Left kidney (tissue), 2 donors: ENCODE measurements around the gene AKNA. TPM values are rescaled to one million over a fixed set of nuclear protein-coding genes. Genes with fewer than 3 reads are reported as not detected.

Experiments
- DNase-seq: peaks from one replicate; pipeline ENCODE4 v3.0.0-alpha.2; 2013
- polyA plus RNA-seq: library from polyadenylated mRNA; unstranded; fragments of 120-200 nt; gene quantifications from one replicate; pipeline ENCODE4 v1.2.1, GENCODE V29; 2013; ENCODE audit not compliant: insufficient read length

AKNA gene
- polyA plus RNA-seq, 1 donor = 11.3 TPM

DNA sequence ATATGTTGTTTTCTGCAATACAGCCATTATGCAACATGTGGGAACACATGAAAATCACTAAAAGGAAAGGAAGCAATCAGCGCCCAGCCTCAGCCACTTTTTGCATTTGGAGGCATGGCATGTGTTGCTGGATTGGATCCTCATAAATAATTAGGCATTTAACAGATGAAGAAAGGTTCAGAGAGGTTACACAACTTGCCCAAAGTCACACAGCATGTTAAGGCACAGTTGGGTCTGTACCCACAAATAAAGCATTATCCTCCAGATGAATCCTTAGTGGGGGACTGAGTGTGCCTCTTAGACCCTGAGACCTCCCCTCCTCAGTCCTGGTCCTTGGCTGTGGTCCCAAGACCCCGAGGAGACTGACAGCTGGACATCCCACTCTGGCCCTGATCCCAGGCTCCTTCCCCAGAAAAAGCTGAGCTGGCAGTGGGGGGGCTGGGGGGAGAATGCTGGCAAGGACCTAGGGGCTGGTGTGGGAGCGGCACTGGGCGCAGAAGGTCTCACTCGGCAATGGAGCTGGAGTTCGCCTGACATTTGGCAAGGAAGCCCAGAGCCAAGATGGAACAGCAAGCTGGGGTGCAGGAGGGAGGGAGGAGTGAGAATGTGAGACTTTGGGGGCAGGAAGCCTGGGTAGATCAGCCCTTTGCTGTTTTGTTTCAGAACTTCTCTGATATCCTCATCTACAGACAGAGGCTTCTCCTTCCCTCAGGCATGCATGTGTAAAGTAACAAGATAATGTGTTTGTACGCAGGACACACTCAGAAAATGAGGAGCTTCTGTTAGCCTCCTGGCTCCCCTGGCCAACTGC lies 6.9 kb upstream of the AKNA start:
- DNase-seq = no peak

DNA sequence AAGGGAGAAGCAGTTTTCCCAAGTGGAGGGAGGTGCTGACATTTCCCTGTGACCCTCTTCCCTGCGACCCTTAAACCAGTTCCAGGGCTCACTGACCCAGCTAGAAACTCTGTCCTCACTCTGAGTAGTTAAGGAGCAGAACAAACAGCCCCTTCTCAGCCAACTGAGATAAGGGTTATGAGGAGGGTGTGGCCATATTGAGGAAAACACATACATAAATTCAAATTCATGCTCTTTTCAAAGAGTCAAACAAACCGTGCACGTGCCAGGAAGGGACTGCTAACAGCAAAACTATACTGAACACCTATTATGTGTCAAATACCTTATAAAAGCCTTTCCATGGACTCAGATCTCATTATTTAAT lies 4.9 kb upstream of the AKNA start:
- no peak for DNase-seq

DNA sequence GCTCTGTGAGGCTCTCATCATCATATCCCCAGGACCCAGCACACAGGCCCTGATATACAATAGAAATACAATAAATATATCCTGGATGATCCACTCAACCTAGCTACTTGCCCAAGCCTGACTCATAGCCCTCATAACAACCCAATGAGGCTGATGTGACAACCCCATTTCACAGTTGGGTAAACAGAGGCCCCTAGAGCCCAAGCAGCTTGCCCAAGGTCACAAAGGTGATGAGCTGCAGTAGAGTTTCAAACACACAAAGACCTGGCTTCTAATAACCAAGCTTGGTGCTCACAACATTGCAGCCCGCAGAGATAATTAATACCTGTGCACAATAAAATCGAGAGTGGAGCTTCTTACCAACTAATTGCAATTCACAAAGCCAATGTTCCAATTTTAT lies 3.2 kb upstream of the AKNA start:
- no peak for DNase-seq

DNA sequence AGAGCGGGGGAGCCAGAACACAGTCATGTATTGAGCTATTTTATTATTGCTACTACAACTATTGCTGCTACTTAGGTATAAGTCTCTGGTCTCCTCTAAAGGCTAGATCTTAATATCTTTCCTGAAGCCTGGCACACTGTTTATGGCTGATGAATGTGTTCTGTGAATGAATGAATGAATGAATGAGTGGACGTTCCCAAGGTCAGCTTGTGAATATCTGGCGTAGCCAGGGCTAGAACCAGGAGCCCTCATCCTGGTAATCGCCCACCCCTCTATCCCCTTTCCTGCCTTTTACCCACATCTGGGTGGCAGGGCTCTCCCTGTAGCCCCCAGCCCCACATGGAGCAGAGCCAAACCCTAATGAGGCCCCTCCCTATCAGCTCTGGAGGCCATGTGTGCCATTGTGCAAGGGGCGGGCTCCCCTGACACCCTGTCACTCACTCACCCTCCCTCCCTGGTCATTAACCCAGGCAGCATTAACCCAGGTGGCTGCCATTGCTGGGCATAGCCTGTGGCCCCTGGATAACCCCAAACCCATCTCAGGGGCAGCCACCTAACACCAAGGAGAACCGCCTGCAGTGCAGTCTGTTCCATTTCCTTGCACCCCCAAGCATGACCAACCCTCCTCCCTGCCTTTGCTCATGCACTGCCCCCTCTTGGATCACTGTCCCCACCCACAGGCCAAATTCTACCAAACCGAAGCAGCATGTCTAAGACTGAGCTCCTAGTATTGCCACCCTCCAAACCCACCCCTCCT lies 2.0 kb upstream of the AKNA start:
- no peak for DNase-seq

DNA sequence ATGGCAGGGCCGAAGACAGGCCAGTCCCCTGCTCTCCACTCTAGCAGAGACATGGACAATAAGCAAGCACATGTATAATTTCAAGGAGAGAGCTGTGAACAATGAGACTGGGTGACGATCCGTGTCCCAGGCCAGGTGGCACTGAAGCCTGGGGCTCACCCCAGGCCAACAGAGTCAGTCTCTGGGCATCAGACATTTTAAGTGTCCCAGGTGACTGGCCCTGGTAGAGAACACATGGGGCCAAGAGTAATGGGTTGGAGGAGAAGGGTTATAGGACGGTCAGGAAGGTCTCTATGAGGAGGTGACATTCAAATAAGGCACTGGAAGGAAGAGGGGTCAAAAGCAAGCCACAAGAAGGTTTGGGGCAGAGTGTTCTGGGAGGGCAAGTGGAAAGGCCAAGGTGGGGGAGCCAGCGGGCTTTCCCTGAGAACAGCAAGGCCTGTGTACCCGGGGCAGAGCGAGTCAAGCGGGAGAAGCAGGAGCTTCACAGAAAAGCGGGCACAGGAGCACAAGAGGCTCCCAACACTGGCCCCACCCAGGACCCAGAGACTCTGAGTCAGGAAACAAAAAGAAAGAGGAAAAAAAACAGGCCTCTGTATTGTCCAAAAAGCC lies 1.1 kb upstream of the AKNA start:
- DNase-seq = no peak

DNA sequence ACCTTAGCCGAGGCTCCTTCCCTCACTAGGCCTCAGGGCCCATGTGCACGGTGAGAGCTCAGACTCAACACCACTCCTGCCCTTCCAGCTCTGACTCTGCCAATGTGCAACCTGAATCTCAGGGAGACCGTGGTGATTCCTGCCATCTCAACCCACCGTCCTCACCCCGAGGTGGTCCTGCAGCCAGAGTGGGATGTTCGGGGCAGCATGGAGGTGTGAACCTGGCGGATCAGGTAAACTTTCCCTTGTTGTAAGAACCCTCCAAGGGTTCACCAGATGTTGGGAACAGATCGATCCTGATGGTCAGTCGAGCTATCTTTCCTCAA lies 538 bp upstream of the AKNA start:
- DNase-seq = no peak

DNA sequence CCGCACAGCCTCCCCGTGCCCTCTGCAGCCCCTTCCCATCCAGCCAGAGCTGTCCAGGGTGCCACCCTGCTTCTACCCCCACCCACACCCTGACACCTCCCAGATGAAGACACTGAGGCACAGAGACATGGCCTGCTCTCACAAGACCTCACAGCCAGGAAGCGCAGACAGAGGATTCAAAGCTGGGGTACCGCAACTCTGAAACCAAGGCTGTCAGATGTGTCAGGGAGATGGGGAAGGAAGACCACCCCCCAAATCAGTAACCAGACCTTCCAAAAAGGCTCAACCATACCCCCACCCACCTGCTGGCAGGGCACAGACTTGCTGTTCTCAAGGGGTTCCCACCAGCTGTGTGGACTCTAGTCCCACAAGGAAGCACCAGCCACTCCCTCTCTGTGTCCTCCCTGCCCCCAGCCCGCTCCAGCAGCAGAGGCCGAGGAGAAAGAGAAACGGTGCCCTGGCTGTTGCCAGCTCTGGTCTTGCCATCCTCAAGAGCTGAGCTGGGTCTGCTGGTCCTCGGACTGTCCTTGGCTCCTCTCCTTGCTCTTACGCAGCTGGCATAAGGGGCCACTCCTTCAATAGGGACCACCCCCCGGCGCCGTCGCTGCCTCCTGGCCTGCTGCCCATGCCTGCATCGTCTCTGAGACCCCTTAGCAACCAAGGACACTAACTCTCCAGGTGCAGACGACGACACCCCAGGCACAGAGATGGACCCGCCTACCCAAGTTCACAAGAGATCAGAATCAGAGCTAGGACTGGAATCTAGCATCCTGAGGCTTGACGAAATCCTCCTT lies 699 bp downstream of the AKNA start:
- no peak for DNase-seq

DNA sequence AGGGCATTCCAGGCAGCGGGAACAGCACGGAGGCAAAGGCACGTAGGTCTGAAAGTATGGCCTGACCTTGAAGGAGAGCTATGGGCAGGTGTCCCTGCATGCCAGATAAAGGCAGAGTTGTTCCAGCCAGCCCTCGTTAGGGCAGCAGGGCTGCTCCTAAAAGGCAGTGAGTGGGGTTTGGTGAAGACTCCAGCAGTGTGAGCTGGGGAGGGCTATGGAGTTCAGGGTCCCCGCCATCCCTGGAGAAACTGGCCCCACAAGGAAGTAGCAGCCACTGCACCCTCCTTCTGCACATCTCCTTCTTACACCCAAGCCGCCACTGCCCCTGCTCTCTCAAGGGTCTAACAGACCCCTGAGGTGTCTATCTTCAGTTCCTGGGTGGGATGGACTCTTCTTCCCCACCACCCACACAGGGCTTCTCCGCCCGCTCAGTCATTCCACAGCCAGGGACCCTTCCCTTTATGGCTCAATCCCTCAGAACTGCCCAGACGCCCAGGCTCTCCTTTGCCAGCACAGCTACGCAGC lies 1.4 kb downstream of the AKNA start:
- no peak for DNase-seq

DNA sequence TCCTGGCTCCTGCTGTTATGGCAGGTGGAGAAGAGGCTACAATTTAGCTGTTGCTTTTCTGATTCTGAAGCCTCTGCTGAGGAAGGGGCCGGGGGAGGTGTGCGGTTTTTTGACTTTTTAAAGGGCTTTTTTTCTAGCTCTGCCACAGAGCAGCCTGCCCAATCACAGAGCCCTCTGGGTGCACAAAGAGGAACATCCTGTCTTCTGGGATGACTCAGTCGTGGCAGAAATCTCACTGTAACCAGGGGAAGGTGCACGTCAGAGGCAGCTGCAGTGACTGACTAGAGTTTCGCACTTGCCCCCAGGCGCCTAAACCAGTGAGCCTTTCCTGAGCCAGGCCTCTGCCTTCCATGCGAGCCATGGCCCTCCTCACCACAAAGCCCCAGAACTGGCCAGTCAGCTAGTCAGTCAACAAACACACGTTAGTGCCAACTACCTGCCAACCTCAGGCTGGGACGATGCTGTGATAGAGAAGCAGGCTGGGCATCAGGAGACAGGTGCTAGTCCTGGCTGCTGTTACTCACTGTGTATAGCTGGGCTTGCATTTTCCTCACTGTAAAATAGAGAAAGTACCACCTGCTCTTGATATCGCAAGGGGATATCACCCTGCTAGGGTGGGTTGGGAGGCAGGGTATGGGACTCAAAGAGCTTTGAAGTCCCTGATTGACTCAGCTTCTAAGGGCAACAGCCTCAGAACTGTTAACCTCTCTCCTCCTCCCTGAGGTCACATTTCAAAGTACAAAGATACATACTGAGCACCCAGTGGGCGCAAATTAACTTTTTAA lies 2.2 kb downstream of the AKNA start:
- DNase-seq = no peak

DNA sequence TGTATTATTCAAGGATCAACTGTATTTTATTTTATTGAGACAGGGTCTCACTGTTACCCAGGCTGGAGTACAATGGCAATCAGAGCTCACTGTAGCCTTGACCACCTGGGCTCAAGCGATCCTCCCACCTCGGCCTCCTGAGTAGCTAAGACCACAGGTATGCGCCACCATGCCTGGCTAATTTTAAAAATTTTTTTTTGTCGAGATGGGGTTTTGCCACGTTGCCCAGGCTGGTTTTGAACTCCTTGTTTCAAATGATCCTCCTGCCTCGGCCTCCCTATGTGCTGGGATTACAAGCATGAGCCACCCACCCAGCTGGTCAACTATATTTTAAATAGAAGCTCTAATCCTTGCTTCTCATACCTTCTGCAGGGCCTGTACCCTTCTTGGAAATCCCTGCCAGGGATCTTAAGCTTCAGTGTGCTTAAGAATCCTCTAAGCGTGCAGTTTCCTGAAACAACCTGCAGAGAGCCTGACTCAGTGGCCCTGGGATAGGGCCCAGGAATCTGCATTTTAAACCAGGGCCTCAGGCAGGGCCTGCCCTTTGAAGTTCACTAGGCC lies 2.9 kb downstream of the AKNA start:
- DNase-seq = no peak

DNA sequence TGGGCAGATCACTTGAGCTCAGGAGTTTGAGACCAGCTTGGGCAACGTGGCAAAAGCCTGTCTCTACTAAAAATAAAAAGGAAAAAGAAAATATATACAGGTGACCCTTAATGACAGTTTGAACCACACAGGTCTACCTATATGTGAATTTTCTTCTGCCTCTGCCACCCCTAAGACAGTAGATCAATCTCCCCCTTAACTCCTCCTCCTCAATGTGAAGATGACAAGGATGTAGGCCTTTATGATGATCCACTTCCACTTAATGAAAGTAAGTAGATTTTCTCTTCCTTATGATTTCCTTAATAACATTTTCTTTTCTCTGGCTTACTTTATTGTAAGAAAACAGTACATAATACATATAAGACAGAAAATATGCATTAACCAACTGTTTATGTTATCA lies 3.4 kb downstream of the AKNA start:
- DNase-seq = no peak

DNA sequence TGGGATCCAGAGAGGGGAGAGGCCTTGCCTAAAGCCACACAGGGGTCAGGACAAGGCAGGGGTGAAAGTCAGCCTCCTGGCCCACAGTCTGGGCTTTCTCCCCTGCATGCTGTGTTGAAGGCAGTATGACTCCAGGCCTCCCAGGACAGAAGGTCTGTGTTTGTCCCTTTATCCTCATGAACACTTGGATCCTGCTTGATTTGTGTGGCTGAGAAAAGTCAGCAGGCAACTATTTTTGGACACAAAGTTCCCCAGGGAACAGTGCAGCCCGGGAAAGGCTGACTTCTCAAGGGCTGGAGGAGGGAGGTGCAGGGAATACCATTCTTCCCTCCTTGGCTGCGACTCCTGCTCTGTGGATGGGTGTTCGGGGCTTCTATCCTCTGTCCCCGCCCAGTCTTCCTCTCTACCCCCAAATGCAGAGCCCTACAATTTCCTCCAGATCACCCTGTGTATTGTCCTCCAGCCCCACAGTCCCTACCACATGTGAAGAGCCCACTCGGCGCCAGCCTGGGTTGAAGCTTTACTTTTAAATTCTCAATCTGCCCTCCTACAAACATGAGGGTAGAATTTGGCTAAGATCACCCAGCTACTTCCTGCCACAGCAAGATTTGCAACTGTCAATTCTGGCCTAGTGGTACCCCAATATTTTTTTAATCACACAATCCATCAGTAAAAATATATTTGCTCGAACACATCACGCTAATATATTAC lies 4.1 kb downstream of the AKNA start:
- no peak for DNase-seq

DNA sequence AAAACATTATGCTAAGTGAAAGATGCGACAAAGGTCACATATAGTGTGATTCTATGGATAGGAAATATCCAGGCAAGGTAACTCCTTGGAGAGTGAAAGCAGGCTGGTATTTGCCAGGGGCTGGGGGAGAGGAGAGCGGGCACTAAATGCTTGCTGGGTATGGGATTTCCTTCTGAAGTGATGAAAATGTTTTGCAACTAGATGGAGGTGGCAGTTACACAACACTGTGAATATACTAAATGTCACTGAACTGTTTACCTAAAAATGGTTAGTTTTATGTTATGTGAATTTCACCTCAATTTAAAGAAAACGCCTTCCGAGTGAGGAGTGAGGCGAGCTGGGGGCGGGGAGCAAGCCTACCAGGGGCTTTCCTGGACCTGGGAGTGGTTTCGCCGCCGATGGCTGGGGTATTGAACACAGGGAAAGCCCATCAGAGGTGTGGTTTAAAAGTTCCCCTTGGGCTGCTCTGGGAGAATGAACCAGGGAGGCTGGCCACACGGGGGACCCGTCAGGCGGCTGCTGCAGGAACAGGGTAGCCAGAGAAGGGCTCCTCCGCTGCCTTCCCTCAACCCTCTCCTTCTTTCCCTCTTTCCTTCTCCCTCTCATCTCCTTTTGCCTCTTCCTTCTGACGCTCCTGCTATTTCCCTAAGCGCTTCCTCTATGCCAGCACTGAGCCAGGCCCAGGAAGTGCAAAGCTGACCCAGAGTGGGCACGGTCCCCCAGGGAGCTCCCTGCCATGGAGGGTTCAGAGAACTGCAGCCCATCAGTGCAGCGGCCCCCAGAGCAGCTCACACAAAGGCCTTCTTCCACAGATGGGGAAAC lies 4.9 kb downstream of the AKNA start:
- DNase-seq = no peak

DNA sequence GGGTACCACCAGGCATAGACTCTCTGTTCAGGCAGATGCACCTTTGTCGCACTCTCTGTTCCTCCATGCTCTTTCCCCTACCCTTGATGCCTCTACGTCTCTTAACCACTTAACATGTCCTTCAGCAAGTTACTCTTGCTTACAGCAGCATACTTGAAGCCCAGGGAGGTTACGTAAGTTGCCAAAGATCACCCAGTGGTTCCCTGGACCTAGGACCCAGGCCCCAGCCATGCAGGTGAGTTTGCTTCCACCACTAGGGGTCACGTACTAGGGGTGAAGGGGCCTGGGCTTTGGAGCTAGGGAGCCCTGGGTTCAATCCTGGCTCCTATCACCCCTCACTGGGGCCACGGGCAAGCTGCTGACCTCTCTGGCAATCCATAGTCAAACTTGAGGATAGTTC lies 8.9 kb downstream of the AKNA start:
- DNase-seq = no peak

DNA sequence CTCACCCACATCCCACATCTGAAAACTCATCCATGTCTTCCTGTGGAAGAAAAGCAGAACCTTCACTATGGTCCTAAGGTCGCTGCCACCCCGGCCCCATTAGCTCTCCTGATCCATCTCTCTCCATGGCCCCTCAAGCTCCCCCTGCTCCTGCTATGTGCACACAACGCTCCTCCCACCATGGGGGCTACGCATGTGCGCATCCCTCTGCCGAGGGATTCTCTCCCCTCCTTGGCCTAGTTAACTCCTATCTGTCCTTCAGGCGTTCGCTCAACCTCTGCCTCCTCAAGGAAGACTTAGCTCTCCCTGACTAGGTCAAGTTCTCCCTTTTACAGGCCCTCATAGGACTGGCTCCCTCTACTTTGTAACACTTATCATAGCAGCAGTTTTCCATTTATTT lies 9.8 kb downstream of the AKNA start:
- DNase-seq = no peak

DNA sequence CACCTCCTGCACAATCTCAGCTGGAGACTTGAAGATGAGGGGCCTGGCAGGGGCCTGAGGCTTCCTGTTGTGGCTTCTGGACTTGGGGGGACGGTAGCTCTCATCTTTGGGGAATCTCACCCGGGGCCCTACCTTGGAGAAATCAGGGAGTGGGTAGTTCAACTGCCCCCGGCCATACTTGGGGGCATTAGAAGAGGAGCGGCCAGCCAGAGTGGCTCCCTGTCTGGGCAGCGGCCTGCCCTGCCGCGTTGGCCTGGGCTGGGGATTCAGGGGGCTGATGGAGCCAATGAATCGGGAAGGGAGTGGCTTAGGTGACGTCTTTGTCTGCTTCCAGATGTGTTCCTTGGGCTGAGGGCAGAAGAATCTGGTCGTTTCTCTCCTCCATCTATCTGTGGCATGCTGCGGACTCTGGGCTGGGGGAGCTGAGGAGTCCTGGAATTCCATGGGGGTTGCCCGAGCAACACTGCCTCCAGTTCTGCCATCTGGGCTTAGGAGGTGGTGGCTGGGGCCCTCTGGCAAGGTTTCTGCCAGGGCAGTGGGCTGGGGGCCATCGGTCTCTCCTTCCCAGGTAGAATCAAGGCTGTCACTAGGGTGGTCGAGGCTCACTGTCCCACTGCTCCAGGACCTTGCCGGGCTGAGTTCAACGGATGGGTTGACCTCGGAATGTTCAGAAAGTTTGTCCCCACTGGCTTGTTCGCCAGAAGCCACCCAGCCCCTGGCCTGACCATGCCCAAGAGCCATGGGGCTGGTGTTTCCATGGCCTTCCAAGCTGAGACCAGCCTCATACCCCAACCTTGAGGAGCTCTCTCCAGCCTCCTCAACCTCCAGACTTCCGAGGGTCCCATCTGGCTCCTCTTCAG lies 11.0 kb downstream of the AKNA start:
- no peak for DNase-seq

DNA sequence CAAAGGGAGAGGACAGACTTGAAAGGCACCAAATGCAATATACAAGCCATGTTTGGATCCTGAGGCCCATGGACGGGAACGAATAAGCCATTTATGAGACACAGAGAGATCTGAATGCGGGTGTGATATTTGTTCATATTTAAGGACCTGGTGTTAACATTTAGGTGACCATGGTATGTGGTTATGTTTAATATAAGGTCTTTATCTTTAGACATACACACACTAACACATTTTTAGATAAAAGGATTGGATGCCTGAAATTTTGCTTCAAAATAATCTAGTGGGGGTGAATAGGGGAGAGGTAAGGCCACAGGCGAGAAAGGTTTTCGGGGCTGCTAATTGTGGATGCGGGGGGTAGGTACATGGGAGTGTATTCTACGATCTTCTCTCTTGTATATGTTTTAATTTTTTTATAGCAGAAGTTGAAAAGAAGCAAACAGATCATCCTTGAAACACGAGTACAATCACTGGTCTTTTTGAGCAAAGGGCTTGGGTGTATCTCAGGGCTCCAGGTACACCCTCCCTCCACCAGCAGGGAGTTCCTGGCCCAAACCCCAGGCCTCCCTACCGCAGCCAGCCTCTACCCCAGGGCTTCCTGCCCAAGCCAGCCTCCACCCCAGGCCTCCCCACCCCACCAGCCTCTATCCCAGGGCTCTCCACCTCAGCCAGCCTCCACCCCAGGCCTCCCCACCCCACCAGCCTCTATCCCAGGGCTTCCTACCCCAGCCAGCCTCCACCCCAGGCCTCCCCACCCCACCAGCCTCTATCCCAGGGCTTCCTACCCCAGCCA lies 12.2 kb downstream of the AKNA start:
- DNase-seq = no peak

DNA sequence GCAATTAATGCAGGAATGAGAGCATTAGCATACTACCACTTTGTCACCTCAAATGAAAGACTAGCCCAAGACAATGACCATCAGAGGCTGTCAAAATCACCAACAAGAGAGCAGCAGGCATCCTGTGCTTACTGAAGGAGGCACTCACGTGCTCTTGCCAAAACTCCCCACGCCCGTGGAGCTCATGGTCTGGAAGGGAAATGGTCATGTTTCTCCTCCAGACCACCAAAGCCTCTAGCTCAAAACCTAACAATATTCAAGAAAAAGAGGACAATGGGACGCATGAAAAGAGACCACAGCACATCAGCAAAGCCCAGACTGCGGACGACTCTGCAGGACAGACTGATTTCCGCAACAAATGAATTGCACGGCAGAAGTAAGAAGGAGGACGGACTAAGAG lies 12.8 kb downstream of the AKNA start:
- no peak for DNase-seq
